Smooth muscle cell (in vitro differentiated cells): ENCODE measurements around the gene SPINK13. TPM values are rescaled to one million over a fixed set of nuclear protein-coding genes. Genes with fewer than 3 reads are reported as not detected.
A peak's percentile ranks its signal among the peaks of the same experiment; 100 is the strongest.
"Not testable (repeated sequence)": the region's sequence is repeated elsewhere in the genome, so short reads cannot be mapped to it uniquely, and the experiment has no call there.

ENCODE experiments used
- DNase-seq: peaks from one replicate; lab custom pipeline; 2025; ENCODE audit not compliant: unreplicated experiment; lab: John Stamatoyannopoulos, UW
- H2AFZ ChIP-seq: fragments of 200-600 bp; sonication (generic); 2 replicates; pipeline ENCODE4 v1.6.0; 2016; ENCODE audit warnings: antibody characterized with exemption, low read depth, mild to moderate bottlenecking
- H3F3A ChIP-seq: fragments of 200-600 bp; sonication (generic); 2 replicates; pipeline ENCODE4 v1.6.0; 2017; ENCODE audit warnings: antibody characterized with exemption, low read depth
- H3K27ac ChIP-seq: fragments of 200-600 bp; sonication (generic); 2 replicates; pipeline ENCODE4 v1.5.1; 2016; ENCODE audit warnings: low read depth, mild to moderate bottlenecking
- H3K27me3 ChIP-seq: fragments of 200-600 bp; sonication (generic); 2 replicates; pipeline ENCODE4 v1.6.1; 2016; ENCODE audit warnings: low read depth, mild to moderate bottlenecking
- H3K36me3 ChIP-seq: fragments of 200-600 bp; sonication (generic); 2 replicates; pipeline ENCODE4 v1.5.1; 2016; ENCODE audit warnings: low read depth
- H3K4me1 ChIP-seq: fragments of 200-600 bp; sonication (generic); 2 replicates; pipeline ENCODE4 v1.5.1; 2016; ENCODE audit warnings: low read depth
- H3K4me2 ChIP-seq: fragments of 200-600 bp; sonication (generic); 2 replicates; pipeline ENCODE4 v1.6.0; 2016; ENCODE audit warnings: mild to moderate bottlenecking
- H3K4me3 ChIP-seq: fragments of 200-600 bp; sonication (generic); 2 replicates; pipeline ENCODE4 v1.5.1; 2016; ENCODE audit warnings: mild to moderate bottlenecking
- H3K79me2 ChIP-seq: fragments of 200-600 bp; sonication (generic); 2 replicates; pipeline ENCODE4 v1.6.0; 2016; ENCODE audit warnings: low read depth, mild to moderate bottlenecking
- H3K9ac ChIP-seq: fragments of 200-600 bp; sonication (generic); 2 replicates; pipeline ENCODE4 v1.6.0; 2016; ENCODE audit warnings: low read depth
- H3K9me3 ChIP-seq: fragments of 200-600 bp; sonication (generic); replicated peaks from 2 replicates; pipeline ENCODE4 v1.5.1; 2016; ENCODE audit warnings: low read depth
- H4K20me1 ChIP-seq: fragments of 200-600 bp; sonication (generic); 2 replicates; pipeline ENCODE4 v1.6.0; 2016; ENCODE audit warnings: low read depth
- WGBS: methylation state at CpG from one replicate; pipeline ENCODE4 v1.1.7; 2016; ENCODE audit warnings: low lambda C conversion rate; 5-methylcytosine and 5-hydroxymethylcytosine counted together
- polyA plus RNA-seq: library from polyadenylated mRNA; unstranded; fragments of >200 nt; fragmentation: Nextera tagmentation; extraction: Ambion mirVana; gene quantifications from 2 replicates; pipeline ENCODE4 v1.2.1, GENCODE V29; 2016
- total RNA-seq: library from RNA; depleted of rRNA; stranded (reverse); fragments of >200 nt; gene quantifications from 2 replicates; pipeline ENCODE4 v1.2.3, GENCODE V29; 2014
- TF ChIP-seq, protein P1 (sequence below): fragments of 200-600 bp; sonication (generic); IDR thresholded peaks from 2 replicates; pipeline ENCODE4 v1.5.1; 2017; ENCODE audit warnings: borderline replicate concordance, mild to moderate bottlenecking, antibody characterized with exemption; ENCODE audit not compliant: insufficient read depth, poor library complexity, severe bottlenecking

The SPINK13 gene
- total and polyA plus RNA-seq, 2 experiments from 2014 or later = not detected

DNA sequence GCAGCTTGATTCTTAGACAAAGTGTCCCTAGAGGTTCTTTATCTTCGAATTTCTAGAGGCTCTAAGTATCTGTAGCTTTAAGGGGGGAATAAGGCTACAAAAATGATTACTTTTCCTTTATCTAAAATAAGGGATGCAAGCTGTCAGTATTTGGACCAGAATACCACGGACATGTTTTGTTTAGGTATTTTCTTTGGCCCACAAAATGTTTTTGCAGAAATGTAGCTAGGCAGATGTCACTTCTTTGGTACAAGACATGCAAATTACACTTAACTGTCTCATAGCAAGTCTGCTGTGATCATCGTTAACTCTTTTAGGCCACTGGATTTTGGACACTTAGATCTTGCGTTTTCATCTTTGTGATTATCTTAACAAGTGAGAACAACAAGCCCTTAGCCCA lies 46.1 kb downstream of the SPINK13 start:
- H4K20me1 ChIP-seq = no peaks in the 10 kb centered on the region
- H2AFZ ChIP-seq = no peak overlapping the region
- H3K36me3 ChIP-seq = no peaks in the 10 kb centered on the region
- H3K4me1 ChIP-seq = no peaks in the 10 kb centered on the region
- WGBS = 75% methylated on average over 4 of the region's 4 CpGs
- no peak overlapping the region for H3K4me3 ChIP-seq
- no peak overlapping the region for H3K9ac ChIP-seq
- no peaks in the 10 kb centered on the region for H3F3A ChIP-seq
- DNase-seq = no peak
- no peak overlapping the region for H3K4me2 ChIP-seq
- no peaks in the 10 kb centered on the region for H3K79me2 ChIP-seq
- H3K27me3 ChIP-seq = no peaks in the 10 kb centered on the region
- no peak overlapping the region for H3K27ac ChIP-seq
- no peaks in the 10 kb centered on the region for H3K9me3 ChIP-seq
- TF ChIP-seq, protein P1, sequence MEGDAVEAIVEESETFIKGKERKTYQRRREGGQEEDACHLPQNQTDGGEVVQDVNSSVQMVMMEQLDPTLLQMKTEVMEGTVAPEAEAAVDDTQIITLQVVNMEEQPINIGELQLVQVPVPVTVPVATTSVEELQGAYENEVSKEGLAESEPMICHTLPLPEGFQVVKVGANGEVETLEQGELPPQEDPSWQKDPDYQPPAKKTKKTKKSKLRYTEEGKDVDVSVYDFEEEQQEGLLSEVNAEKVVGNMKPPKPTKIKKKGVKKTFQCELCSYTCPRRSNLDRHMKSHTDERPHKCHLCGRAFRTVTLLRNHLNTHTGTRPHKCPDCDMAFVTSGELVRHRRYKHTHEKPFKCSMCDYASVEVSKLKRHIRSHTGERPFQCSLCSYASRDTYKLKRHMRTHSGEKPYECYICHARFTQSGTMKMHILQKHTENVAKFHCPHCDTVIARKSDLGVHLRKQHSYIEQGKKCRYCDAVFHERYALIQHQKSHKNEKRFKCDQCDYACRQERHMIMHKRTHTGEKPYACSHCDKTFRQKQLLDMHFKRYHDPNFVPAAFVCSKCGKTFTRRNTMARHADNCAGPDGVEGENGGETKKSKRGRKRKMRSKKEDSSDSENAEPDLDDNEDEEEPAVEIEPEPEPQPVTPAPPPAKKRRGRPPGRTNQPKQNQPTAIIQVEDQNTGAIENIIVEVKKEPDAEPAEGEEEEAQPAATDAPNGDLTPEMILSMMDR = no peak

DNA sequence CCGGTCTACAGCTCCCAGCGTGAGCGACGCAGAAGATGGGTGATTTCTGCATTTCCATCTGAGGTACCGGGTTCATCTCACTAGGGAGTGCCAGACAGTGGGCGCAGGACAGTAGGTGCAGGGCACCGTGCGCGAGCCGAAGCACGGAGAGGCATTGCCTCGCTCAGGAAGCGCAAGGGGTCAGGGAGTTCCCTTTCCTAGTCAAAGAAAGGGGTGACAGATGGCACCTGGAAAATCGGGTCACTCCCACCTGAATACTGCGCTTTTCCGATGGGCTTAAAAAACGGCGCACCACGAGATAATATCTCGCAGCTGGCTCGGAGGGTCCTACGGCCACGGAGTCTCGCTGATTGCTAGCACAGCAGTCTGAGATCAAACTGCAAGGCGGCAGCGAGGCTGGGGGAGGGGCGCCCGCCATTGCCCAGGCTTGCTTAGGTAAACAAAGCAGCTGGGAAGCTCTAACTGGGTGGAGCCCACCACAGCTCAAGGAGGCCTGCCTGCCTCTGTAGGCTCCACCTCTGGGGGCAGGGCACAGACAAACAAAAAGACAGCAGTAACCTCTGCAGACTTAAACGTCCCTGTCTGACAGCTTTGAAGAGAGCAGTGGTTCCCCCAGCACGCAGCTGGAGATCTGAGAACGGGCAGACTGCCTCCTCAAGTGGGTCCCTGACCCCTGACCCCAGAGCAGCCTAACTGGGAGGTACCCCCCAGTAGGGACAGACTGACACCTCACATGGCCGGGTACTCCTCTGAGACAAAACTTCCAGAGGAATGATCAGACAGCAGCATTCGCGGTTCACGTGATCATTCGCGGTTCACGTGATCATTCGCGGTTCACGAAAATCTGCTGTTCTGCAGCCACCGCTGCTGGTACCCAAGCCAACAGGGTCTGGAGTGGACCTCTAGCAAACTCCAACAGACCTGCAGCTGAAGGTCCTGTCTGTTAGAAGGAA lies 51.7 kb downstream of the SPINK13 start:
- H4K20me1 ChIP-seq, H3K9me3 ChIP-seq, DNase-seq, H3F3A ChIP-seq, H3K4me1 ChIP-seq, H3K27ac ChIP-seq, H3K9ac ChIP-seq, H3K27me3 ChIP-seq, H3K79me2 ChIP-seq, H3K36me3 ChIP-seq: not testable (repeated sequence)
- WGBS = 8% methylated on average over 40 of the region's 42 CpGs
- Histone ChIP-seq H3K4me2 (peak overlapping the region; percentile 85), H3K4me3 (peak overlapping the region; percentile 59), H2AFZ (peak overlapping the region; percentile 87)

DNA sequence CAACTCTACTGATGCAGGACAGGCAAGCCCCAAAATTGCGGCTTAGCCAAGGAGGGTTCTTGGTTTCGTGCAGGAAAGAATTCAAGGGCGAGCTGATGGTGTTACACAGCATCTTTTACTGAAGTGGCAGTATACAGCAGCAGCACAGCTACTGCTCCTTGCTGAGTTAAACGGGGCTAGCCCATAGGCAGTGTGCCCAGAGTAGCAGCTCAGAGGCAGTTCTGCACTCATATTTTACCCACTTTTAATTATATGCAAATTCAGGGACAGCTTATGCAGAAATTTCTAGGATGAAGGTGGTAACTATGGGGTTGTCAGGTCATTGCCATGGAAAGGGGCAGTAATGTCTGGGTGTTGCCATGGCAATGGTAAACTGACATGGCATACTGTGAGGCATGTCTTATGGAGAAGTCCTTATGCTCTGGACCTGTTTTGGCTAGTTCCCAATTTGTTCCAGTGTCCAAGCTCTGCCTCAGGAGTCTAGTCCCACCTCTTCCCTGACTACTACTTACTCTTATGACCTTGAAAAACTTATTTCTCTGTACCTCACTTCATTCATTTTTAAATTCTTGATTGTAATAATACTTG lies 64.8 kb downstream of the SPINK13 start:
- TF ChIP-seq, protein P1 = no peak
- Histone ChIP-seq H3K4me1 (no peaks in the 10 kb centered on the region), H2AFZ (no peak overlapping the region), H4K20me1 (no peaks in the 10 kb centered on the region), H3K4me3 (no peak overlapping the region), H3K4me2 (no peak overlapping the region), H3K9me3 (no peaks in the 10 kb centered on the region), H3K79me2 (no peaks in the 10 kb centered on the region), H3K9ac (no peak overlapping the region), H3K27ac (no peak overlapping the region), H3K36me3 (no peaks in the 10 kb centered on the region), H3F3A (no peaks in the 10 kb centered on the region), H3K27me3 (no peaks in the 10 kb centered on the region)
- WGBS = 84% methylated on average over 4 of the region's 4 CpGs
- DNase-seq = no peak

DNA sequence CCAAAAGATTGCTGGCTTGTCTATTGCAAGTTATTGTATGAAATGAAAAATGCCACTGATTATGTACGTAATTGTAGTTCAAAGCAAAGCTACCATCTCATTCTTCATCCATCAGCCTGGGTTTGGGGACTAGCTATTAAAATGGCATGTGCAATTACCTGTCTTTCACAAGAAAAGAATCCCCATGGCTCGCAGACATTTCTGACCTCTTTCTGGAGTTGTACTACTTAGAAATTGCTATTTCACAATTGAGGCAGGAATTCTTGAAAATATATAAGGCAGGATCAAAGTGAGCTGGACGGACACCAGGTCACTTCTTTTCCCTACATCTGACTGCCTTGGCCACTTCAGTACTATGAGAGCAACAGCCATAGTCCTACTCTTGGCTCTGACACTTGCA lies 66.7 kb downstream of the SPINK13 start, which contains the start of gene SPINK9:
Gene SPINK9, plus strand, starts transcription at position 301 of the 400 bp plus-strand sequence. Its CDS starts 55 bp downstream, at position 356.
- Histone ChIP-seq H3F3A (no peaks in the 10 kb centered on the region), H3K9ac (no peak within 1 kb of the TSS), H2AFZ (no peak within 1 kb of the TSS), H3K4me3 (no peak within 1 kb of the TSS), H3K9me3 (no peaks in the 10 kb centered on the region), H3K79me2 (no peaks in the 10 kb centered on the region), H3K4me2 (no peak within 1 kb of the TSS), H3K36me3 (no peaks in the 10 kb centered on the region), H3K27ac (peak within 1 kb of the TSS; percentile 48), H4K20me1 (no peaks in the 10 kb centered on the region), H3K4me1 (no peaks in the 10 kb centered on the region), H3K27me3 (no peaks in the 10 kb centered on the region)
- TF ChIP-seq, protein P1 = no peak
- WGBS = 80% methylated on average over 3 of the region's 3 CpGs
- no peak for DNase-seq
